ENCODE measurements around the gene BROX.

The BROX gene

GRCh38 chr1:222706815-222707214 lies 5.5 kb upstream of the BROX start:
- no peak for TF ChIP-seq CTCF (IDR thresholded peaks at IDR 0.05; ENCODE audit: low read depth, low read length, missing control alignments)
- no peak for DNase-seq (ENCODE audit: low read depth)
- H3K4me3 ChIP-seq (ENCODE audit: low read depth, low read length), result no peak overlapping the region

DNA sequence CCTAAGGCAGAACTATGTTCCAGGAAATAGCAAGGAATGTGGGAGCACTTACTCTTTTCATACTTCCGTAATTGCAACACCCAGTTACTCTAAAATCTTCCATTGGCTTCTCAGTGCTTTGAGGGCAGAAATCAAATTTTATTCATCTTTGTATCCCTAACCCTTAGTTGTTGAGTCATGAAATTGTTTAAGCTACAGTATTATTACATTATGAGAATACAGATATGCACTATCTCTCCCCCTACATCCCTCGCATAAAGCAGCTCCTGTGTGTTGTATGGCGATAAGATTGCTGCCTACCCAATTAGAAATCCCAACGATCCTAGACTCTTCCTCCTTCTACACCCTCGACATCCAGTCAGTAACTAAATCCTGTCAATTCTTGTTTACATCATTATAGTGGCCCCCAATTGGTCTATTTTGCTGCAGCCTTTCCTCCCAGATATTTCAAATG lies 2.6 kb upstream of the BROX start:
- DNase-seq (ENCODE audit: low read depth), result no peak
- TF ChIP-seq CTCF (IDR thresholded peaks at IDR 0.05; ENCODE audit: low read depth, low read length, missing control alignments), result no peak
- no peak overlapping the region for H3K4me3 ChIP-seq (ENCODE audit: low read depth, low read length)

GRCh38 chr1:222711319-222712252 lies 778 bp upstream of the BROX start:
- TF ChIP-seq CTCF (IDR thresholded peaks at IDR 0.05; ENCODE audit: low read depth, low read length, missing control alignments), result no peak
- H3K4me3 ChIP-seq (ENCODE audit: low read depth, low read length), result peak overlapping the region; percentile 98
- no peak for DNase-seq (ENCODE audit: low read depth)

- DNase-seq (ENCODE audit: low read depth), result peak; percentile 89
- TF ChIP-seq CTCF (IDR thresholded peaks at IDR 0.05; ENCODE audit: low read depth, low read length, missing control alignments), result no peak
- H3K4me3 ChIP-seq (ENCODE audit: low read depth, low read length), result peak overlapping the region; percentile 67
These were observed 962 bp downstream of the BROX start for GRCh38 chr1:222713091-222713961.

GRCh38 chr1:222716393-222716792 lies 4.0 kb downstream of the BROX start:
- no peak for DNase-seq (ENCODE audit: low read depth)
- no peak overlapping the region for H3K4me3 ChIP-seq (ENCODE audit: low read depth, low read length)
- TF ChIP-seq CTCF (IDR thresholded peaks at IDR 0.05; ENCODE audit: low read depth, low read length, missing control alignments), result no peak

- no peak for TF ChIP-seq CTCF (IDR thresholded peaks at IDR 0.05; ENCODE audit: low read depth, low read length, missing control alignments)
- no peak for DNase-seq (ENCODE audit: low read depth)
- no peak overlapping the region for H3K4me3 ChIP-seq (ENCODE audit: low read depth, low read length)
These were observed 16.4 kb downstream of the BROX start for GRCh38 chr1:222728746-222729145.

Measured in GM12864 (cell line).